ENCODE data around the gene SIGMAR1.

The SIGMAR1 gene

DNA sequence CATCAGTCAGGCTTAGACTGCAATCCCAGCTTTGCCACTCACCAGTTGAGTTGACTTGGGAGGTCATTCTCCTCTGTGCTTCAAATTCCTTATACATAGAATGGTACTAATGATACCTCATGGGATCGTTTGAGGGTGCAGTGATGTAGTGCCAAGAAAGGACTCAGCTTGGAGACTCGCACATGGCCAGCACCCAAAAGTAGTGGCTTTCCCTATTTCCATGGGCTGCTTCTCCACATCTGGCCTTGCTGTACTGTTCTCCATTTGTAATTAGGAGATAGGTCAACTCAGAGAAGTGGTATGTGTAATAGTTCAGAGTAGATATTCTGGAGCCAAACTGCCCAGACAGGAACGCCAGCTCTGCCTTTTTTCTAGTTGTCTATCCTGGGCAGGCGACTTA lies 48.0 kb upstream of the SIGMAR1 start:
- TF ChIP-seq EZH2phosphoT487 (conservative IDR thresholded peaks at IDR 0.05; ENCODE audit: low read length): no peak
- TF ChIP-seq, protein P1, sequence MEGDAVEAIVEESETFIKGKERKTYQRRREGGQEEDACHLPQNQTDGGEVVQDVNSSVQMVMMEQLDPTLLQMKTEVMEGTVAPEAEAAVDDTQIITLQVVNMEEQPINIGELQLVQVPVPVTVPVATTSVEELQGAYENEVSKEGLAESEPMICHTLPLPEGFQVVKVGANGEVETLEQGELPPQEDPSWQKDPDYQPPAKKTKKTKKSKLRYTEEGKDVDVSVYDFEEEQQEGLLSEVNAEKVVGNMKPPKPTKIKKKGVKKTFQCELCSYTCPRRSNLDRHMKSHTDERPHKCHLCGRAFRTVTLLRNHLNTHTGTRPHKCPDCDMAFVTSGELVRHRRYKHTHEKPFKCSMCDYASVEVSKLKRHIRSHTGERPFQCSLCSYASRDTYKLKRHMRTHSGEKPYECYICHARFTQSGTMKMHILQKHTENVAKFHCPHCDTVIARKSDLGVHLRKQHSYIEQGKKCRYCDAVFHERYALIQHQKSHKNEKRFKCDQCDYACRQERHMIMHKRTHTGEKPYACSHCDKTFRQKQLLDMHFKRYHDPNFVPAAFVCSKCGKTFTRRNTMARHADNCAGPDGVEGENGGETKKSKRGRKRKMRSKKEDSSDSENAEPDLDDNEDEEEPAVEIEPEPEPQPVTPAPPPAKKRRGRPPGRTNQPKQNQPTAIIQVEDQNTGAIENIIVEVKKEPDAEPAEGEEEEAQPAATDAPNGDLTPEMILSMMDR (IDR thresholded peaks at IDR 0.05; ENCODE audit: insufficient read depth, low read length, poor library complexity, severe bottlenecking): no peak
- Histone ChIP-seq H2AFZ (ENCODE audit: low read depth, low read length, severe bottlenecking) (no peak overlapping the region), H3K27me3 (ENCODE audit: low read length) (no peaks in the 10 kb centered on the region), H3K4me2 (ENCODE audit: low read depth, low read length, poor library complexity, severe bottlenecking) (no peak overlapping the region), H3F3A (ENCODE audit: insufficient read depth) (no peaks in the 10 kb centered on the region), H4K20me1 (ENCODE audit: low read depth, low read length) (no peaks in the 10 kb centered on the region), H3K36me3 (ENCODE audit: low read length) (no peaks in the 10 kb centered on the region), H3K9ac (ENCODE audit: low read length) (no peak overlapping the region), H3K27ac (ENCODE audit: low read depth, low read length) (no peak overlapping the region), H3K4me3 (ENCODE audit: insufficient read depth, low read length, poor library complexity, severe bottlenecking) (no peak overlapping the region), H3K79me2 (ENCODE audit: insufficient read depth, low read length) (no peaks in the 10 kb centered on the region), H3K9me2 (replicated peaks; ENCODE audit: insufficient read depth, low read length) (no peaks in the 10 kb centered on the region), H3K9me3 (ENCODE audit: insufficient read depth, low read length) (no peaks in the 10 kb centered on the region)

DNA sequence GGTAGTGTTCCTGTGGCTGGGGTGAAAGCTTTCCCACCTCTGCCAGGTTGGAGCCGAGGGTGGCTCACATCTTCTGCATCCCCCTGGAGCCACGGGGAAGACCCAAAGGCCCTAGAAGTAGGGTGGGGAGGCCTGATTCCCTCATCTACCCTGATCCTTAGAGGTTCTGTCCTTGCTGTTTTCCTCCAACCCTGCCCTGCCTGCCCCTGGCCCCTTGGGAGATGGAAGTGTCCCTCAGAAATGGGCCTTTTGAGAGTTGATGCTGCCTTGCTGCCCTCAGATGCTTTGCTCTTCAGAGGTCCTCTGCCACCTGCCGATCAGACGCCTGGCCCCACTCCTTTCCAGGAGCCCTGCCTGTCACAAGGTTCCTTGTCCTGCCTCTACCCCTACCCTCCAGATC lies 47.2 kb upstream of the SIGMAR1 start:
- Histone ChIP-seq H3K4me2 (ENCODE audit: low read depth, low read length, poor library complexity, severe bottlenecking) (no peak overlapping the region), H3K79me2 (ENCODE audit: insufficient read depth, low read length) (no peaks in the 10 kb centered on the region), H3K4me3 (ENCODE audit: insufficient read depth, low read length, poor library complexity, severe bottlenecking) (no peak overlapping the region), H4K20me1 (ENCODE audit: low read depth, low read length) (no peaks in the 10 kb centered on the region), H3K9me2 (replicated peaks; ENCODE audit: insufficient read depth, low read length) (no peaks in the 10 kb centered on the region), H3K36me3 (ENCODE audit: low read length) (no peaks in the 10 kb centered on the region), H3K27ac (ENCODE audit: low read depth, low read length) (no peak overlapping the region), H3F3A (ENCODE audit: insufficient read depth) (no peaks in the 10 kb centered on the region), H2AFZ (ENCODE audit: low read depth, low read length, severe bottlenecking) (no peak overlapping the region), H3K27me3 (ENCODE audit: low read length) (no peaks in the 10 kb centered on the region), H3K9me3 (ENCODE audit: insufficient read depth, low read length) (no peaks in the 10 kb centered on the region), H3K9ac (ENCODE audit: low read length) (no peak overlapping the region)
- no peak for TF ChIP-seq EZH2phosphoT487 (conservative IDR thresholded peaks at IDR 0.05; ENCODE audit: low read length)
- TF ChIP-seq, protein P1 (IDR thresholded peaks at IDR 0.05; ENCODE audit: insufficient read depth, low read length, poor library complexity, severe bottlenecking): no peak

DNA sequence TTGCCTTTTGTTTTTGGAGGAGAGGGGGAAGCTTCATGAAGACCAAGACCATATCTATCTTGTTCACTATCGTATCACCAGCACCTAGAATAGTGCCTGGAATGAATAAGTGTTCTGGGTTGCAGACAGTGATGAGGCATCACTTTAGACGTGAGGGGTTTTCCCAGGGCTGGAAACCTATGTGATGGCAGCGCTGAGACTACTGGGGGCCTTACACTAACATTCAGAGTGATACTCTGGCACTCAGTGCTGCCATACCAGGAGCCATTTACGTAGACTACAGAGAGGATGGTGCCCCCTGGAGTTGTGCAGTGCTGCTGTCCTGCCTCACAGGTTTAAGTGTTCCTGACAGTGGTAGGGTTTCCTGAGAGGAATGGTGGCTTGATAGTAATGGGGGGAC lies 46.6 kb upstream of the SIGMAR1 start:
- Histone ChIP-seq H4K20me1 (ENCODE audit: low read depth, low read length) (no peaks in the 10 kb centered on the region), H3K9ac (ENCODE audit: low read length) (no peak overlapping the region), H3K9me3 (ENCODE audit: insufficient read depth, low read length) (no peaks in the 10 kb centered on the region), H3K27ac (ENCODE audit: low read depth, low read length) (no peak overlapping the region), H3K4me3 (ENCODE audit: insufficient read depth, low read length, poor library complexity, severe bottlenecking) (no peak overlapping the region), H3K9me2 (replicated peaks; ENCODE audit: insufficient read depth, low read length) (no peaks in the 10 kb centered on the region), H3K36me3 (ENCODE audit: low read length) (no peaks in the 10 kb centered on the region), H3K79me2 (ENCODE audit: insufficient read depth, low read length) (no peaks in the 10 kb centered on the region), H3K4me2 (ENCODE audit: low read depth, low read length, poor library complexity, severe bottlenecking) (no peak overlapping the region), H3F3A (ENCODE audit: insufficient read depth) (no peaks in the 10 kb centered on the region), H3K27me3 (ENCODE audit: low read length) (no peaks in the 10 kb centered on the region), H2AFZ (ENCODE audit: low read depth, low read length, severe bottlenecking) (no peak overlapping the region)
- TF ChIP-seq EZH2phosphoT487 (conservative IDR thresholded peaks at IDR 0.05; ENCODE audit: low read length): no peak
- TF ChIP-seq, protein P1 (IDR thresholded peaks at IDR 0.05; ENCODE audit: insufficient read depth, low read length, poor library complexity, severe bottlenecking): no peak

Measured in SU-DHL-6 (cell line).